ENCODE results near the gene CLPX. TPM values are rescaled to one million over a fixed set of nuclear protein-coding genes. Genes with fewer than 3 reads are reported as not detected.

The CLPX gene
- total RNA-seq, 1 donor from 2014 or later, result 52.1 TPM

DNA sequence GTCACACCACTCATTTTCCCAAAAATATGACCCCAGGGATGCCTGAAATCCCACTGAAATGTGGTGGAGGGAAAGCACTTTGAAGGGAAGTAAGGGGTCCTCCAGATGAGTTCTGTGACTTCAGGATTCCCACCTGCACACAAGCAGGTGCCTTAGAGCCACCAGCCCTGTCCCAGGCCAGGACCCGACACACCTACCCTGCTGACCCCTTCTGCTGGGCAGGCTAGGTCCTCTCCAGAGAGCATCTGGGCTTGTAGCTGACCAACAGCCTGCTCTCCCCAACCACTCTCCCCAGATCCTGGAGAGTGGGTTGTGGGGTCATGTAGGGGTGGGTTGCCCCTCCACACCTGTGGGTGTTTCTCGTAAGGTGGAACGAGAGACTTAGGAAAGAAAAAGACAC lies 41.1 kb upstream of the CLPX start:
- no peaks in the 10 kb centered on the region for H3K27me3 Mint-ChIP-seq
- DNase-seq (ENCODE audit: low spot score, unreplicated experiment), result no peak
- H3K4me3 Mint-ChIP-seq (ENCODE audit: low read depth), result peak overlapping the region; percentile 52
- peaks cover 14% of the 10 kb centered on the region for H3K4me1 Mint-ChIP-seq (ENCODE audit: low read depth)
- peak overlapping the region; percentile 93 for H3K27ac Mint-ChIP-seq
- no peaks in the 10 kb centered on the region for H3K9me3 Mint-ChIP-seq (ENCODE audit: low read depth)
- TF ChIP-seq, protein P1, sequence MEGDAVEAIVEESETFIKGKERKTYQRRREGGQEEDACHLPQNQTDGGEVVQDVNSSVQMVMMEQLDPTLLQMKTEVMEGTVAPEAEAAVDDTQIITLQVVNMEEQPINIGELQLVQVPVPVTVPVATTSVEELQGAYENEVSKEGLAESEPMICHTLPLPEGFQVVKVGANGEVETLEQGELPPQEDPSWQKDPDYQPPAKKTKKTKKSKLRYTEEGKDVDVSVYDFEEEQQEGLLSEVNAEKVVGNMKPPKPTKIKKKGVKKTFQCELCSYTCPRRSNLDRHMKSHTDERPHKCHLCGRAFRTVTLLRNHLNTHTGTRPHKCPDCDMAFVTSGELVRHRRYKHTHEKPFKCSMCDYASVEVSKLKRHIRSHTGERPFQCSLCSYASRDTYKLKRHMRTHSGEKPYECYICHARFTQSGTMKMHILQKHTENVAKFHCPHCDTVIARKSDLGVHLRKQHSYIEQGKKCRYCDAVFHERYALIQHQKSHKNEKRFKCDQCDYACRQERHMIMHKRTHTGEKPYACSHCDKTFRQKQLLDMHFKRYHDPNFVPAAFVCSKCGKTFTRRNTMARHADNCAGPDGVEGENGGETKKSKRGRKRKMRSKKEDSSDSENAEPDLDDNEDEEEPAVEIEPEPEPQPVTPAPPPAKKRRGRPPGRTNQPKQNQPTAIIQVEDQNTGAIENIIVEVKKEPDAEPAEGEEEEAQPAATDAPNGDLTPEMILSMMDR (IDR thresholded peaks at IDR 0.05; ENCODE audit: unreplicated experiment), result no peak
- no peaks in the 10 kb centered on the region for H3K36me3 Mint-ChIP-seq (ENCODE audit: insufficient read depth)

DNA sequence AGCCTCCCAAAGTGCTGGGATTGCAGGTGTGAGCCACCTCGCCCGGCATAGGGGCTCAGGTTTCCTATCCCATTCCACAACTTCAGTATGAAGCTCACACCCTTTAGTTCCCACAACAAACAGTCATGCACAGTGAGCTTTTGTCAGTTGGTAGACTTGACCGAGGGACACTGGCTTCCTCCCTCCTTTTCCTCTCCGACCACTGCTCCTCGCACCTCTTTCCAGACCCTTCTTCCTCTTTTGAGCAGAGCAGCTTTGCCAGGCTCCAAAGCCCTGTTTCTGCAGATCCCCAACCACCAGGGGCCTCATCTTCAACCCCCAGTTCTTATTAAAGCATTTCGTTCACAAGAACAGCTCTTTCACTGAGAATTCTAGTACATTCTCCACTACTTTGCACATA lies 38.9 kb upstream of the CLPX start:
- H3K4me3 Mint-ChIP-seq (ENCODE audit: low read depth), result no peak overlapping the region
- no peak overlapping the region for H3K27ac Mint-ChIP-seq
- no peak for DNase-seq (ENCODE audit: low spot score, unreplicated experiment)
- peaks cover 14% of the 10 kb centered on the region for H3K4me1 Mint-ChIP-seq (ENCODE audit: low read depth)
- H3K9me3 Mint-ChIP-seq (ENCODE audit: low read depth), result no peaks in the 10 kb centered on the region
- TF ChIP-seq, protein P1 (IDR thresholded peaks at IDR 0.05; ENCODE audit: unreplicated experiment), result no peak
- H3K36me3 Mint-ChIP-seq (ENCODE audit: insufficient read depth), result no peaks in the 10 kb centered on the region
- H3K27me3 Mint-ChIP-seq, result no peaks in the 10 kb centered on the region

- DNase-seq (ENCODE audit: low spot score, unreplicated experiment), result no peak
- H3K4me1 Mint-ChIP-seq (ENCODE audit: low read depth), result peaks cover 13% of the 10 kb centered on the region
- TF ChIP-seq, protein P1 (IDR thresholded peaks at IDR 0.05; ENCODE audit: unreplicated experiment), result no peak
- H3K9me3 Mint-ChIP-seq (ENCODE audit: low read depth), result no peaks in the 10 kb centered on the region
- no peaks in the 10 kb centered on the region for H3K36me3 Mint-ChIP-seq (ENCODE audit: insufficient read depth)
- no peak overlapping the region for H3K4me3 Mint-ChIP-seq (ENCODE audit: low read depth)
- H3K27me3 Mint-ChIP-seq, result no peaks in the 10 kb centered on the region
- H3K27ac Mint-ChIP-seq, result no peak overlapping the region
These were observed 37.7 kb upstream of the CLPX start for GRCh38 chr15:65222891-65223290.

DNA sequence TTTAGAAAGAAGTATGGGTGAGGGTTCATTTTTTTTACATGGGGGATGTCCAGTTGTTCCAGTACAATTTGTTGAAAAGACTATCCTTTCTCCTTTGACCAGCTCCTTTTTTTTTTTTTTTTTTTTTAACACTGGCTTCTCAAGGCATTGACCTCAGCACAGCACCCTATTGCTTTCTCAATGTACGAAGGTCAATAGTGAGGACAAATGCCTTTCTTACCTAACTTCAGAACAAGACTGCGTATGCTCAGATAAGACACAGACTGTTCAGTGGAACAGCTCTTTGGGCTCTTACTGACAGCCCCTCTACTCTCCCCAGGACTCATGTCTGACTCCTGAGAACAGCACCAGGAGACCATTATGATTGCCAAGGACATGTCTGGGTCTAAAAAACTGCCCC lies 36.6 kb upstream of the CLPX start:
- TF ChIP-seq, protein P1 (IDR thresholded peaks at IDR 0.05; ENCODE audit: unreplicated experiment), result no peak
- peaks cover 10% of the 10 kb centered on the region for H3K4me1 Mint-ChIP-seq (ENCODE audit: low read depth)
- no peak overlapping the region for H3K27ac Mint-ChIP-seq
- no peaks in the 10 kb centered on the region for H3K36me3 Mint-ChIP-seq (ENCODE audit: insufficient read depth)
- DNase-seq (ENCODE audit: low spot score, unreplicated experiment), result no peak
- H3K27me3 Mint-ChIP-seq, result no peaks in the 10 kb centered on the region
- H3K4me3 Mint-ChIP-seq (ENCODE audit: low read depth), result no peak overlapping the region
- no peaks in the 10 kb centered on the region for H3K9me3 Mint-ChIP-seq (ENCODE audit: low read depth)

DNA sequence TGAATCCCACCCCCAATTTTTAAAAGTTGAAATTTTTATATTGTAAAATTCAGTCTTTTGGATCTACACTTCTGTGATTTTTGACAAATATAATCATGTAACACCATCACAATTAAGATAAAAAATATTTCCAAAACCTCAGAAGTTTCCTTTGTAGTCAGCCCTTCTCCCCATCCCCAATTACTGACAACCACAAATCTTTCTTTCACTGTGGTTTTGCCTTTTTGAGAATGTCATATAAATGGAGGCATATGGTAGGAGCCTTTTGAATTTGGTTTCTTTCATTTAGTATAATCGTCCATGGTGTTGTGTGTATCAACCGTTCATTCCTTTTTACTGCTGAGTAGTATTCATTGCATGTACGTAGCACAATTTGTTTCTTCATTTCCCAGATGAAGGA lies 34.0 kb upstream of the CLPX start:
- no peaks in the 10 kb centered on the region for H3K36me3 Mint-ChIP-seq (ENCODE audit: insufficient read depth)

More for the DNA sequence above, 34.0 kb upstream of the CLPX start:
- Mint-ChIP-seq H3K27me3 (no peaks in the 10 kb centered on the region), H3K27ac (no peak overlapping the region), H3K4me3 (ENCODE audit: low read depth) (no peak overlapping the region), H3K9me3 (ENCODE audit: low read depth) (no peaks in the 10 kb centered on the region), H3K4me1 (ENCODE audit: low read depth) (peaks cover 8% of the 10 kb centered on the region)
- TF ChIP-seq, protein P1 (IDR thresholded peaks at IDR 0.05; ENCODE audit: unreplicated experiment), result no peak
- no peak for DNase-seq (ENCODE audit: low spot score, unreplicated experiment)

All from progenitor cell of endocrine pancreas (in vitro differentiated cells).